SK-N-MC (cell line): ENCODE data around the gene TWF1.
"Not testable (repeated sequence)": the region's sequence is repeated elsewhere in the genome, so short reads cannot be mapped to it uniquely, and the experiment has no call there.

ENCODE experiments used
- DNase-seq: peaks from one replicate; pipeline ENCODE4 v3.0.0-alpha.2; 2011; ENCODE audit warnings: low read depth, low spot score
- H3K27ac ChIP-seq: fragments of 200-600 bp; sonication (generic); 2 replicates; pipeline ENCODE4 v1.5.1; 2016; ENCODE audit warnings: mixed run types
- H3K36me3 ChIP-seq: fragments of 200-600 bp; sonication (generic); 2 replicates; pipeline ENCODE4 v1.6.1; 2017; ENCODE audit warnings: antibody characterized with exemption, low read length, mixed read lengths; ENCODE audit not compliant: insufficient read depth
- H3K4me3 ChIP-seq: fragments of 200-600 bp; sonication (generic); 2 replicates; pipeline ENCODE4 v1.5.1; 2016
- H3K9ac ChIP-seq: fragments of 200-600 bp; sonication (generic); 2 replicates; pipeline ENCODE4 v1.8.0; 2017; ENCODE audit warnings: mixed run types, mixed read lengths; ENCODE audit not compliant: insufficient read length
- H3K9me3 ChIP-seq: fragments of 200-600 bp; sonication (generic); 2 replicates; pipeline ENCODE4 v1.6.1; 2017; ENCODE audit warnings: low read depth, mild to moderate bottlenecking, antibody characterized with exemption, low read length, moderate library complexity, mixed read lengths
- EZH2 ChIP-seq: fragments of 200-600 bp; sonication (generic); IDR thresholded peaks from one replicate; pipeline ENCODE4 v1.6.1; 2017; ENCODE audit warnings: antibody characterized with exemption
- FOXP2 ChIP-seq: optimal IDR thresholded peaks from 2 replicates; pipeline ENCODE3; 2011; ENCODE audit warnings: mild to moderate bottlenecking, moderate library complexity; ENCODE audit not compliant: insufficient read depth; ENCODE audit errors: extremely low read length, control extremely low read depth
- POLR2AphosphoS5 ChIP-seq: IDR thresholded peaks from 2 replicates; pipeline ENCODE4 v1.6.1; 2012; ENCODE audit warnings: mild to moderate bottlenecking, low read depth, low read length, borderline replicate concordance

Gene TWF1

DNA sequence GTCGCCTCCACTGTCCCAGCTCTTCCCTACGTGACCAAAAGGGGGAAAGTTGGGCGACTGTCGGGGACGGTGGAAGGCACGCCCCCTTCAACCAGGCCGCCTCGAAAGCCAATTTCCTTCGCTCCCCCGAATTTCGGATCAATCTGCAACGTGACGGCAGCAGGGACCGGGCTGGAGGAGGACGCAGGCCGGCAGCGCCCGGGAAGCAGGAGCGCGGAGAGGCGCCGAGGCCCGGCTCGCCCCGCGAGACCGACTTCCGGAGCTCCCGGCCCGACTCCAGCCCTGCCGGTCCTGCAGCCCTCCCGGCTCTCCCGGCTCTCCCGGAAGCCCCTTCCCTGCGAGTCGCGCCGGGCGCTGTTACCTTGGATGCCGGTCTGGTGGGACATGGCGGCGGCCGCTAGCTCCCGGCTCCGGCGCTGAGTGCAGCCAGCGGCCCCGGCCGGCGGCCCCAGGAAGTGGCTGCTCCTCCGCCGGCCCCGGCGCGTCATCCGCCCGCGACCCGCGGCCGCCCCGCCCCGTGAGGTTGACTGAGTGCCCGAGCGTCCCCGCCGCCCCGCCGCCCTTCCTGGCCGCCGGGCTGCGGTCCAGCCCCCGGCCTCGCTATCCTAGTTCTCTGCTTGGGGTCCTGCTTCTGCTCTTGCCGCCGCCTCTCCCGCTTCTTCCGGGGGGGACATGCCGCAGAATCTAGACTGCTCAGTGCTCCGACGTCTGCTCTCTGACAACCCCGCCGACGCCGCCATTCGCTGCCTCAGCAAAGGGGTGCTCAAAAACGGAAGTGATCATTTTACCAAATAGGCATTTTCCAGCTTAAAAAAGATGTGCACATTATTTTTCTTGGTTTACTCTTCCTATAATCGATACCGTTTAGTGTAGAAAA lies at the start of gene TWF1:
Gene TWF1 (minus strand): TSS at position 458 of the 877 bp plus-strand sequence. CDS start 72 bp downstream, at position 386.
- H3K9ac ChIP-seq, result peak within 1 kb of the TSS; percentile 92
- no peaks in the 10 kb centered on the region for H3K9me3 ChIP-seq
- no peak for TF ChIP-seq EZH2
- peak; percentile 85 for TF ChIP-seq POLR2AphosphoS5
- TF ChIP-seq FOXP2, result peak; percentile 7
- peak within 1 kb of the TSS; percentile 89 for H3K27ac ChIP-seq
- peaks cover 28% of the 10 kb centered on the region for H3K36me3 ChIP-seq
- peak within 1 kb of the TSS; percentile 87 for H3K4me3 ChIP-seq
- DNase-seq, result no peak

DNA sequence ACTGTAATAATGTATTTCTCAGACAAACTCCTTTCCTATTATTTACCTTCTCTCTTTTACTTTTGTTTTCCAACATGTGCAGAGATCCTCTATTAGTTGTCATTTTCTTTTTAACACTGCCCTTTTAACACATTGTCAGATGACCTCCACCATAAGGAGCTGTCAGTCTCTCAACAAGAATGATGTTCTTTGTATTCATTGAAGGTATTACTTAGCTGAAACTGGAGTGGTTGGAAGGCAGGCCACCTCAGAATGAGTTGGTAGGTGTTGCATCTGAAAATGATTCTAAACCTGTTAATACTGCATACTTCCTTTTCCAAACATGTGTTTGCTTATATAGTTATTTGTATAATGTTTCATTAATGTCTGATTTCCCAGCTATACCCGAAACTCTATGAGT lies 46.6 kb upstream of the TWF1 start:
- TF ChIP-seq EZH2, result no peak
- Histone ChIP-seq H3K4me3 (no peak overlapping the region), H3K9ac (no peak overlapping the region), H3K27ac (no peak overlapping the region), H3K36me3 (no peaks in the 10 kb centered on the region), H3K9me3 (no peaks in the 10 kb centered on the region)
- DNase-seq, result no peak

DNA sequence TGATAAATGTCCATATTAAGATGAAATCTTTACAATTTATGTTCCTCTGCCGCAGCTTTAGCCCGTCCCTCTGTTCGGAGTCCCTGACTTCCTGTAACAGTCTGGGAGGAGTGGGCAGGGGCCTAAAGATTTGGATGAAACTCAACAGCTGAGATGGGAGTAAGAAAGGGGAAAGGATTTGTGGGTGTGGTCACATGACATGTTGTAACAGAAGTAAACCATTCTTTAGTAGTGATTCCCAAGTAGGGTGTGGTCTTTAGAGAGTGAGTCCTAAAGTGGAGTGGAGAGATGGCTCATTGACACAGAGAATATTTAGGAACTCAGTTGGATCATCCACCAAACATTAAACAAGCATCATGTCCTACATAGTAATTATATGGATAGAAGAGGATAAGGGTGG lies 42.7 kb upstream of the TWF1 start:
- peaks cover 12% of the 10 kb centered on the region for H3K36me3 ChIP-seq
- H3K27ac ChIP-seq, result no peak overlapping the region
- no peak for TF ChIP-seq EZH2
- TF ChIP-seq POLR2AphosphoS5, result no peak
- no peak for TF ChIP-seq FOXP2
- no peak for DNase-seq
- no peak overlapping the region for H3K4me3 ChIP-seq
- no peaks in the 10 kb centered on the region for H3K9me3 ChIP-seq
- H3K9ac ChIP-seq, result no peak overlapping the region

DNA sequence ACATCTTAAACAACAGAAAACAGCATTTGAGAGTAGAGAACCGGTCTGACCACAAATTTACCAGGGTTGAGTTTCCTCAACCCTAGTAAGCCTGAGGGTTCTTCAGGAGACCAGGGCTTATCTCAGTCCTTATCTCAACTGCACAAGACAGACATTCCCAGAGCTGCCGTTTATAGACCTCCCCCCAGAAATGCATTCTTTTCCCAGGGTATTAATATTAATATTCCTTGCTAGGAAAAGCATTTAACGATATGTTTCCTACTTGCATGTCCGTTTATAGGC lies 42.0 kb upstream of the TWF1 start:
- Histone ChIP-seq H3K4me3 (no peak overlapping the region), H3K27ac (no peak overlapping the region), H3K9ac (no peak overlapping the region), H3K9me3 (no peaks in the 10 kb centered on the region), H3K36me3 (peaks cover 12% of the 10 kb centered on the region)
- no peak for DNase-seq
- TF ChIP-seq FOXP2, result no peak
- no peak for TF ChIP-seq EZH2
- no peak for TF ChIP-seq POLR2AphosphoS5

DNA sequence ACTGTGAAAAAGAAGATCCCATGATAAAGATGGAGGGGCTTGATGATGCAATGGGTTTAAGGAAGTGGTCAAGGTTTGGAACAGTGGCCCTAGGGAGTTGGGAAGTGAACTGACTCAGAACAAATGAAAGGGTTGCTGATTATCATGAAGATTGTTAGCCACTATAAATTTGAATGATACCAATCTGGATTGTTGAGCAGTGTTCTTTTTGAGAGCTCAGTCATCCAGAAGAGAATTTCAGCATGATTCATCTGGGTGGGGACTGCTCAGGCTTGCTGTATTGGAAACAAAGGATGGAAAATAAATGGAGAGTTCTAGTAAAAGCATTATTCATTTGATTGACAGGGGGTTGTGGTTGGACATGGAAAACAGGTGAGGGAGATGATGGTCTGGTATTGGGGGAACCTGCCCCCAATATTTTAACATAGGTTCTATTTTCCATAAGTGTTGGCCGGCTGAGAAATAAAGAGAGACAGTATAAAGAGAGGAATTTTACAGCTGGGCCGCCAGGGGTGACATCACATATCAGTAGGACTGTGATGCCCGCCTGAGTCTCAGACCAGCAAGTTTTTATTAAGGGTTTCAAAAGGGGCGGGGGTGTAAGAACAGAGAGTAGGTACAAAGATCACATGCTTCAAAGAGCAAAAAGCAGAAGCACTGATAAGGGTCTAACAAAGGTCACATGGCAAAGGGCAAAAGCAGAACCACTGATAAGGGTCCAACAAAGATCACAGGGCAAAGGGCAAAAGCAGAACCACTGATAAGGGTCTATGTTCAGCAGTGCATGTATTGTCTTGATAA lies 41.5 kb upstream of the TWF1 start:
- not testable (repeated sequence) for DNase-seq, H3K9me3 ChIP-seq, H3K27ac ChIP-seq, H3K9ac ChIP-seq, H3K4me3 ChIP-seq
- H3K36me3 ChIP-seq, result peaks cover 12% of the 10 kb centered on the region

DNA sequence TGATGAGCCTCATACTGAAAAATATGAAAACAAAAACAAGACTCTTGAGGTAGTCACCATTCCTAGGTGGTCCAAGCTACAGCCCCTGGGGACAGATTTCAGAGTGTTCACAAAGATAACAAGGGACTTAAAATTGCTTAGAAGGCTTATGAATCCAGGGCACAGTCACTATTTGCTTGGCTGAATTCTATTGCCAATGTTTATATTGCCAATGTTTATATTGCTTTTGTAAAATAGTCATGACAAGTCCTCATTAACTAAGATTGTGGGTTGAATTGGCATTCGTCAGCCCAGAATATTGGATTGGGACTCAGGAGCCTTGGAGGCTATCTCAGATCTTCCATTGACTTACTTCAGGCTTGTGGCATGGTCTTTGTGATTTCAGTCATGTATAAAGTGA lies 36.1 kb upstream of the TWF1 start:
- no peaks in the 10 kb centered on the region for H3K9me3 ChIP-seq
- peaks cover 10% of the 10 kb centered on the region for H3K36me3 ChIP-seq
- H3K27ac ChIP-seq, result no peak overlapping the region
- TF ChIP-seq POLR2AphosphoS5, result no peak
- no peak for TF ChIP-seq EZH2
- no peak for TF ChIP-seq FOXP2
- H3K4me3 ChIP-seq, result no peak overlapping the region
- no peak for DNase-seq
- no peak overlapping the region for H3K9ac ChIP-seq

DNA sequence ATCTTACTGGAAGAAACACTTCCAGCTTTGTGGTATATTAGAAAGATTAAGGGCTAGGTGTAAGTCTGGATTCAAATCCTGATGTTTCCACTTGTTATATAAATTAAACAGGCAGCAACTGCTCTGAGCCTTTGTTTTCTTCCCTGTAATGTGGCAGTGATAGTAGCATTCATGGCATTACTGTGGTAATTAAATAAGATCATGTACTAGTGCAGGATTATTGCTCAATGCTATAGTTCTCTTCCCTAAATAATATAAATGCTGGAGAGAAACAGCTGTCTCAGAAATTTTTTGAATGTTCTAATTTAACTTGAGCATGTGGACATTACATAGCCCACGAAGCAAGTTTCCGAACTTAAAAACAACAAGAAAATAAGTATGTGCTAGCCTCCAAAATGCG lies 35.1 kb upstream of the TWF1 start:
- peaks cover 4% of the 10 kb centered on the region for H3K36me3 ChIP-seq
- TF ChIP-seq FOXP2 (no peak), POLR2AphosphoS5 (no peak), EZH2 (no peak)
- H3K4me3 ChIP-seq, result no peak overlapping the region
- no peak overlapping the region for H3K27ac ChIP-seq
- no peak overlapping the region for H3K9ac ChIP-seq
- DNase-seq, result no peak
- H3K9me3 ChIP-seq, result no peaks in the 10 kb centered on the region

DNA sequence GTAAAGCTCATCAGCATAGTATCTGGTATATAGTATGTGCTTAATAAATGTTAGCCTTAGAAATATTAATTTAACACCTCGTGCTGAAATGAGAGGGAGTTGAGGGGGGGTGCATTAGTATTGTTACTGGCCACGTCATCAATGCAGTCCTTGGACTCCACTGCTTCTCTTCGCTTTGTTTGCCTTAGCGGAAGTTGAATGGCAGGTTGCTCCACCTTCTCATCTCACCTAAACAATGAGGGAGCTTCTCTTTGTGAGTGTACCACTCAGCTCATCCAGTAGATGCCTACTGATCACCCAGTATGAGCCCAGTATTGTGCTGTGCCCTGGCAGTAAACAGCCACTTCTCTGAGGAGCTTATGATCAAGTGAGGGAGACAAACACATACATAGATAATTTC lies 34.2 kb upstream of the TWF1 start:
- Histone ChIP-seq H3K9ac (no peak overlapping the region), H3K27ac (no peak overlapping the region), H3K4me3 (no peak overlapping the region), H3K36me3 (no peaks in the 10 kb centered on the region), H3K9me3 (no peaks in the 10 kb centered on the region)
- TF ChIP-seq FOXP2 (no peak), EZH2 (no peak), POLR2AphosphoS5 (no peak)
- DNase-seq, result no peak

DNA sequence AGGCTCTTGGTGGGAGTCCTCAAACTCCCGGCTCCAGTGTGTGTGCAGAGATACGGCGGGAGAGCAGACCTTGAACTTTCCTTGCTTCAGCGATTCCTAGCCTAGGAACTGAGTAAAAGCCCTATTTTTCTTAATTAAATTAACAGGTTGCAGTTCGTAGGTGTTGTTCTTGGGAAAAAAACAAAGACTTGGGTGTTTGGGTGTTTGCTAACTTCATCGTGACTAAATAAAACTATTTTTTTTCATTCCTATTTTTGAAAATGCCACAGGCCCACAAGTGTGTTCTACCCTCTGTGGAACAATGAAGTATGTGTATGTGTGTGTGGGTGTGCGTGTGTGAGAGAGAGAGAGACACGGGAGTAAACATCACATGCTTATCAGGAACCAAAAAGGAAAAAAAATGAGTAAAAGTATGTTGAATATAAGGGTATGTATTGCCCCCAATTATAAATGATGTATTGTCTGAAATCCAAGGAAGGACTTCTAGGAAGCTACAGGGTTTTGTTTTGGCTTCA lies 30.4 kb upstream of the TWF1 start:
- Histone ChIP-seq H3K4me3 (peak overlapping the region; percentile 90), H3K9ac (peak overlapping the region; percentile 88), H3K36me3 (no peaks in the 10 kb centered on the region), H3K27ac (peak overlapping the region; percentile 52; the same call in 1 of the 2 replicates), H3K9me3 (no peaks in the 10 kb centered on the region)
- no peak for DNase-seq
- TF ChIP-seq POLR2AphosphoS5 (no peak), FOXP2 (no peak)
